Ovary (tissue), 9 donors: ENCODE measurements around the gene ENGASE. TPM values are rescaled to one million over a fixed set of nuclear protein-coding genes. Genes with fewer than 3 reads are reported as not detected.

ENCODE experiments used
- DNase-seq, 5 donors: peaks; one replicate each; pipeline ENCODE4 v3.0.0-alpha.2; 2019 to 2020
- H3K27ac ChIP-seq, 2 donors: fragments of 200-600 bp; one replicate each; pipeline versions ENCODE4 v1.5.1 to v1.8.0; 2019 to 2022
- H3K27me3 ChIP-seq: fragments of 200-600 bp; one replicate; pipeline ENCODE4 v1.8.0; 2022
- H3K36me3 ChIP-seq: fragments of 200-600 bp; sonication (generic); one replicate; pipeline ENCODE4 v1.5.1; 2019
- H3K4me1 ChIP-seq: one replicate; pipeline ENCODE4 v1.8.1; 2013; ENCODE audit warnings: mild to moderate bottlenecking, moderate library complexity; ENCODE audit not compliant: insufficient read depth
- H3K4me3 ChIP-seq: fragments of 200-600 bp; sonication (generic); one replicate; pipeline ENCODE4 v1.5.1; 2017
- H3K9me3 ChIP-seq, 2 donors: fragments of 200-600 bp in 1 of 2; sonication (generic) in 1 of 2; one replicate each; pipeline versions ENCODE4 v1.5.1 to v1.8.1; 2013 to 2019; ENCODE audit warnings: mild to moderate bottlenecking in 1 of 2, moderate library complexity in 1 of 2
- CTCF ChIP-seq, 3 donors: fragments of 450-650 bp in 2 of 3; fragments of 200-600 bp in 1 of 3; IDR thresholded peaks; one replicate each; pipeline versions ENCODE4 v1.5.1 to v1.8.0; 2016 to 2022; ENCODE audit warnings: antibody characterized with exemption in 3 of 3, mild to moderate bottlenecking in 1 of 3
- EP300 ChIP-seq: sonication (generic); formaldehyde crosslinking; IDR thresholded peaks from one replicate; pipeline ENCODE4 v1.6.1; 2017; ENCODE audit warnings: antibody characterized with exemption
- POLR2A ChIP-seq: fragments of 450-650 bp; IDR thresholded peaks from one replicate; pipeline ENCODE4 v1.6.1; 2017; ENCODE audit warnings: antibody characterized with exemption, mild to moderate bottlenecking, moderate library complexity
- WGBS, 3 donors: extraction: QIAGEN DNeasy Blood & Tissue Kit in 1 of 3; methylation state at CpG; one replicate each; pipeline versions ENCODE4 v1.1.5 to v1.1.7; 2013 to 2017; 5-methylcytosine and 5-hydroxymethylcytosine counted together
- intact Hi-C, 4 donors: fragments of 100-400 bp; cut with DNase I; formaldehyde crosslinking; loops; one replicate each; pipeline versions ENCODE4 v1.11.0 to v1.15.1; 2022 to 2023
- polyA plus RNA-seq, 2 donors: library from polyadenylated mRNA; stranded (reverse); fragments of 200-250 nt in 1 of 2; fragments of 350-450 nt in 1 of 2; fragmentation: Illumina TruSeq in 1 of 2; extraction: RNeasy Lipid Tissue Mini Kit (QIAGEN cat#74804) in 1 of 2; gene quantifications; one replicate each; pipeline ENCODE4 v1.2.3, GENCODE V29; 2013 to 2014
- total RNA-seq, 7 donors: library from RNA; depleted of rRNA in 2 of 7; stranded (reverse); fragments of >200 nt in 2 of 7; fragmentation: NEBNext Ultra II Directional in 3 of 7; extraction: Animal tissue kit (Norgen Biotek cat#: 25700) in 3 of 7; gene quantifications; one replicate each; pipeline versions ENCODE4 v1.1.0 to v1.2.4, GENCODE V29; 2016 to 2023
- donor health status: DM: no; HTN: no; CAD: no; lungs with moderate emphysema.
- donor health status: DM: no; HTN: no; CAD: no.
- donor health status: Bipolar disorder and iron deficiency.
- donor health status: DM: yes; HTN: yes; CAD: no.
- donor health status: DM: no; HTN: no; CAD: no.
- donor health status: DM: yes; HTN: yes; CAD: no.

The ENGASE gene
- total and polyA plus RNA-seq, 9 donors, result 6.0 to 61.5 (median 39.7) TPM

GRCh38 chr17:79113699-79114457 is 39.3 kb downstream of the ENGASE start:
- Histone ChIP-seq H3K9me3 (no peaks in the 10 kb centered on the region), H3K36me3 (no peaks in the 10 kb centered on the region), H3K4me1 (peaks cover 4% of the 10 kb centered on the region), H3K27me3 (no peaks in the 10 kb centered on the region), H3K4me3 (no peak overlapping the region), H3K27ac (no peak overlapping the region)
- 57 to 71% (median 59%) methylated on average over 16 to 17 of the region's 17 CpGs for WGBS, 3 donors
- no peak for DNase-seq
- TF ChIP-seq POLR2A (no peak), CTCF (IDR thresholded peaks at IDR 0.05) (no peak), EP300 (no peak)
- intact Hi-C loops, result no loop called here

GRCh38 chr17:79114458-79115301 is 40.1 kb downstream of the ENGASE start:
- Histone ChIP-seq H3K36me3 (no peaks in the 10 kb centered on the region), H3K27ac (no peak overlapping the region), H3K4me1 (peaks cover 4% of the 10 kb centered on the region), H3K27me3 (no peaks in the 10 kb centered on the region), H3K9me3 (no peaks in the 10 kb centered on the region), H3K4me3 (no peak overlapping the region)
- 23 to 31% (median 29%) methylated on average over 30 of the region's 30 CpGs for WGBS, 3 donors
- peak in 2 of 5 donors; percentile 34 to 44 for DNase-seq
- intact Hi-C loops, result no loop called here
- no peak for TF ChIP-seq POLR2A
- TF ChIP-seq EP300, result no peak
- TF ChIP-seq CTCF (IDR thresholded peaks at IDR 0.05), result no peak

GRCh38 chr17:79115487-79115886 is 40.9 kb downstream of the ENGASE start:
- H3K27ac ChIP-seq, result no peak overlapping the region

More at GRCh38 chr17:79115487-79115886, 40.9 kb downstream of the ENGASE start:
- Histone ChIP-seq H3K27me3 (no peaks in the 10 kb centered on the region), H3K4me1 (peaks cover 4% of the 10 kb centered on the region), H3K36me3 (no peaks in the 10 kb centered on the region), H3K9me3 (no peaks in the 10 kb centered on the region), H3K4me3 (no peak overlapping the region)
- TF ChIP-seq CTCF (IDR thresholded peaks at IDR 0.05), result no peak
- no peak for TF ChIP-seq EP300
- TF ChIP-seq POLR2A, result no peak
- WGBS, 3 donors, result 51 to 63% (median 61%) methylated on average over 22 of the region's 22 CpGs
- no peak for DNase-seq
- intact Hi-C loops, result no loop called here
